WTC11 (cell line): Measurements from ENCODE around the gene ARHGEF28. TPM values are rescaled to one million over a fixed set of nuclear protein-coding genes. Genes with fewer than 3 reads are reported as not detected.

Experiments used
- ATAC-seq: fragments of 200-7000 bp; cut with Tn5 transposase; 2 replicates; pipeline ENCODE4 v1.10.0; 2021; ENCODE audit warnings: mild to moderate bottlenecking, moderate library complexity
- CTCF ChIA-PET: fragments of 300-600 bp; sonication (Branson Sonifier 250); formaldehyde crosslinking; loops from one replicate; lab custom pipeline; 2021; ENCODE audit warnings: antibody characterized with exemption; lab: Charles Lee
- POLR2A ChIA-PET: fragments of 350-600 bp; sonication (Branson Sonifier 250); formaldehyde crosslinking; loops from one replicate; lab custom pipeline; 2021; ENCODE audit warnings: antibody characterized with exemption; lab: Charles Lee
- DNase-seq: peaks from one replicate; pipeline ENCODE4 v3.0.0; 2021; ENCODE audit warnings: low spot score
- H3K27ac Mint-ChIP-seq: 2 replicates; pipeline ENCODE4 v1.8.0; 2021; ENCODE audit warnings: mixed read lengths
- H3K27me3 Mint-ChIP-seq: 2 replicates; pipeline ENCODE4 v1.8.0; 2021; ENCODE audit warnings: low read depth, mild to moderate bottlenecking, moderate library complexity, mixed read lengths
- H3K36me3 Mint-ChIP-seq: 2 replicates; pipeline ENCODE4 v1.8.0; 2021; ENCODE audit warnings: mixed read lengths
- H3K4me1 Mint-ChIP-seq: 2 replicates; pipeline ENCODE4 v1.8.0; 2022; ENCODE audit warnings: mixed read lengths
- H3K4me3 Mint-ChIP-seq: 2 replicates; pipeline ENCODE4 v1.8.0; 2021; ENCODE audit warnings: mild to moderate bottlenecking, moderate library complexity, mixed read lengths
- H3K9me3 Mint-ChIP-seq: 2 replicates; pipeline ENCODE4 v1.8.0; 2021; ENCODE audit warnings: mixed read lengths
- ATF1 ChIP-seq: sonication (generic); formaldehyde crosslinking; IDR thresholded peaks from 2 replicates; pipeline ENCODE4 v1.8.1; 2023; ENCODE audit warnings: mild to moderate bottlenecking, moderate library complexity, missing genetic modification reagents
- CREM ChIP-seq: sonication (generic); formaldehyde crosslinking; IDR thresholded peaks from 2 replicates; pipeline ENCODE4 v1.8.1; 2022; ENCODE audit warnings: mild to moderate bottlenecking, missing genetic modification reagents, moderate library complexity
- E2F5 ChIP-seq: sonication (generic); formaldehyde crosslinking; IDR thresholded peaks from 2 replicates; pipeline ENCODE4 v1.8.1; 2022; ENCODE audit warnings: mild to moderate bottlenecking, moderate library complexity, missing genetic modification reagents
- GRHL2 ChIP-seq: fragments of 250-450 bp; sonication (Bioruptor Pico); IDR thresholded peaks from 2 replicates; pipeline ENCODE4 v1.8.0; 2022; ENCODE audit warnings: mild to moderate bottlenecking, moderate library complexity; ENCODE audit not compliant: insufficient replicate concordance, severe bottlenecking
- GTF2I ChIP-seq: fragments of 250-450 bp; sonication (Bioruptor Pico); conservative IDR thresholded peaks from 2 replicates; pipeline ENCODE4 v1.4.0; 2021; ENCODE audit warnings: mild to moderate bottlenecking
- JUN ChIP-seq: sonication (generic); formaldehyde crosslinking; IDR thresholded peaks from 2 replicates; pipeline ENCODE4 v1.8.0; 2023; ENCODE audit warnings: mild to moderate bottlenecking, missing genetic modification reagents
- MXD4 ChIP-seq: fragments of 250-450 bp; sonication (Bioruptor Pico); IDR thresholded peaks from 2 replicates; pipeline ENCODE4 v1.8.0; 2021; ENCODE audit warnings: mild to moderate bottlenecking, moderate library complexity, borderline replicate concordance
- NFE2L1 ChIP-seq: sonication (generic); formaldehyde crosslinking; IDR thresholded peaks from 2 replicates; pipeline ENCODE4 v1.8.1; 2023; ENCODE audit warnings: missing genetic modification reagents
- SMAD4 ChIP-seq: sonication (generic); formaldehyde crosslinking; IDR thresholded peaks from 2 replicates; pipeline ENCODE4 v1.8.0; 2022; ENCODE audit warnings: mild to moderate bottlenecking, missing genetic modification reagents
- SOX15 ChIP-seq: fragments of 250-450 bp; sonication (Bioruptor Pico); IDR thresholded peaks from 2 replicates; pipeline ENCODE4 v1.9.0; 2021; ENCODE audit warnings: mild to moderate bottlenecking
- TEAD4 ChIP-seq: sonication (generic); formaldehyde crosslinking; IDR thresholded peaks from 2 replicates; pipeline ENCODE4 v1.8.0; 2022; ENCODE audit warnings: mild to moderate bottlenecking, missing genetic modification reagents
- USF1 ChIP-seq: sonication (generic); formaldehyde crosslinking; IDR thresholded peaks from 2 replicates; pipeline ENCODE4 v1.8.0; 2022; ENCODE audit warnings: mild to moderate bottlenecking, missing genetic modification reagents
- ZNF219 ChIP-seq: sonication (generic); formaldehyde crosslinking; IDR thresholded peaks from 2 replicates; pipeline ENCODE4 v1.8.0; 2023; ENCODE audit warnings: missing genetic modification reagents, mild to moderate bottlenecking, borderline replicate concordance
- ZNF232 ChIP-seq: sonication (generic); formaldehyde crosslinking; IDR thresholded peaks from 2 replicates; pipeline ENCODE4 v1.8.0; 2022; ENCODE audit warnings: mild to moderate bottlenecking, missing genetic modification reagents
- ZNF317 ChIP-seq: sonication (generic); formaldehyde crosslinking; IDR thresholded peaks from 2 replicates; pipeline ENCODE4 v1.8.1; 2023; ENCODE audit warnings: low read depth, mild to moderate bottlenecking, moderate library complexity, missing genetic modification reagents, borderline replicate concordance
- ZNF423 ChIP-seq: fragments of 250-450 bp; sonication (Bioruptor Pico); IDR thresholded peaks from 2 replicates; pipeline ENCODE4 v2.1.2; 2022; ENCODE audit warnings: mild to moderate bottlenecking, moderate library complexity
- ZSCAN18 ChIP-seq: fragments of 250-450 bp; sonication (Bioruptor Pico); IDR thresholded peaks from 2 replicates; pipeline ENCODE4 v2.1.2; 2022; ENCODE audit warnings: mild to moderate bottlenecking, moderate library complexity
- total RNA-seq: library from RNA; stranded (reverse); gene quantifications from 3 replicates; pipeline ENCODE4 v1.2.3, GENCODE V29; 2021
- TF ChIP-seq, protein P1 (sequence below): sonication (generic); formaldehyde crosslinking; IDR thresholded peaks from 2 replicates; pipeline ENCODE4 v1.8.1; 2022; ENCODE audit warnings: missing genetic modification reagents, borderline replicate concordance

ARHGEF28 gene
- total RNA-seq, 1 experiment from 2014 or later: 0.96 TPM

- no peaks in the 10 kb centered on the region for H3K27me3 Mint-ChIP-seq
- H3K9me3 Mint-ChIP-seq: peaks cover 4% of the 10 kb centered on the region; the same call in 1 of the 2 replicates
- H3K4me1 Mint-ChIP-seq: no peaks in the 10 kb centered on the region
- no peak for ATAC-seq
- ChIA-PET POLR2A (no interaction called here), CTCF (no interaction called here)
- no peaks in the 10 kb centered on the region for H3K36me3 Mint-ChIP-seq
- no peak overlapping the region for H3K27ac Mint-ChIP-seq
- no peak for DNase-seq
- H3K4me3 Mint-ChIP-seq: no peak overlapping the region
- TF ChIP-seq SMAD4 (CRISPR knock-in tag): no peak
- TF ChIP-seq SOX15: no peak
- TF ChIP-seq USF1 (CRISPR knock-in tag): no peak
- no peak for TF ChIP-seq TEAD4 (CRISPR knock-in tag)
- no peak for TF ChIP-seq ZSCAN18 (CRISPR knock-in tag)
- TF ChIP-seq, protein P1, sequence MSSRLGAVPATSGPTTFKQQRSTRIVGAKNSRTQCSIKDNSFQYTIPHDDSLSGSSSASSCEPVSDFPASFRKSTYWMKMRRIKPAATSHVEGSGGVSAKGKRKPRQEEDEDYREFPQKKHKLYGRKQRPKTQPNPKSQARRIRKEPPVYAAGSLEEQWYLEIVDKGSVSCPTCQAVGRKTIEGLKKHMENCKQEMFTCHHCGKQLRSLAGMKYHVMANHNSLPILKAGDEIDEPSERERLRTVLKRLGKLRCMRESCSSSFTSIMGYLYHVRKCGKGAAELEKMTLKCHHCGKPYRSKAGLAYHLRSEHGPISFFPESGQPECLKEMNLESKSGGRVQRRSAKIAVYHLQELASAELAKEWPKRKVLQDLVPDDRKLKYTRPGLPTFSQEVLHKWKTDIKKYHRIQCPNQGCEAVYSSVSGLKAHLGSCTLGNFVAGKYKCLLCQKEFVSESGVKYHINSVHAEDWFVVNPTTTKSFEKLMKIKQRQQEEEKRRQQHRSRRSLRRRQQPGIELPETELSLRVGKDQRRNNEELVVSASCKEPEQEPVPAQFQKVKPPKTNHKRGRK (CRISPR knock-in tag): no peak
- TF ChIP-seq JUN (CRISPR knock-in tag): no peak
- no peak for TF ChIP-seq GTF2I (CRISPR knock-in tag)
- TF ChIP-seq NFE2L1 (CRISPR knock-in tag): no peak
- no peak for TF ChIP-seq ZNF317 (CRISPR knock-in tag)
- no peak for TF ChIP-seq MXD4 (CRISPR knock-in tag)
- no peak for TF ChIP-seq ZNF423 (CRISPR knock-in tag)
These were observed 269.5 kb downstream of the ARHGEF28 start for GRCh38 chr5:73895471-73895870.

DNA sequence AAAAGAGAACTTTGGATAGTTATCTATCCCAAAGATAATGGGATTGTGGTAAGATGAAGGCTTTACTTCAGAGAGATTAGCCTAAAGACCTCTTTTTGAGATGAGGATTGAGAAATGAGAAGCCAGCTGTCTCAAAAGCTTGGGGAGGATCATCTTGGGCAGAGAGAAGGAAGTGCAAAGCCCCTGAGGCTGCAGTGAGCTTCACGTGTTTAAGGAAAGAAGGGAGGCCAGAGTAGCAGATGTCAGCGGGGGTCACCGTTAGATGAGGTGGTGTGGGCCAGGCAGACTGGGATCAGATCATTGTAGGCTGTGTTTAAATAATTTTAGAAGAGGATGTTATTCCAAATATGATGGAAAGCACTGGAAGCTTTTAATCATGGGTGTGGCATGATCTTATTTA, 270.1 kb downstream of the ARHGEF28 start:
- H3K9me3 Mint-ChIP-seq: peaks cover 4% of the 10 kb centered on the region; the same call in 1 of the 2 replicates
- POLR2A ChIA-PET: no interaction called here
- DNase-seq (no peak), ATAC-seq (no peak)
- no peaks in the 10 kb centered on the region for H3K36me3 Mint-ChIP-seq
- no peaks in the 10 kb centered on the region for H3K27me3 Mint-ChIP-seq
- CTCF ChIA-PET: no interaction called here
- H3K27ac Mint-ChIP-seq: no peak overlapping the region
- H3K4me3 Mint-ChIP-seq: no peak overlapping the region
- TF ChIP-seq ATF1 (CRISPR knock-in tag) (no peak), ZNF232 (CRISPR knock-in tag) (no peak)
- no peaks in the 10 kb centered on the region for H3K4me1 Mint-ChIP-seq

GRCh38 chr5:73896668-73897067, 270.7 kb downstream of the ARHGEF28 start:
- Mint-ChIP-seq H3K36me3 (no peaks in the 10 kb centered on the region), H3K27me3 (no peaks in the 10 kb centered on the region), H3K9me3 (peaks cover 4% of the 10 kb centered on the region; the same call in 1 of the 2 replicates), H3K4me1 (0 out of 2 replicates have a peak, but pooled peaks cover 3% of the 10 kb centered on the region), H3K27ac (no peak overlapping the region), H3K4me3 (no peak overlapping the region)
- ATAC-seq: no peak
- TF ChIP-seq E2F5 (CRISPR knock-in tag) (no peak), CREM (CRISPR knock-in tag) (no peak), GRHL2 (CRISPR knock-in tag) (no peak), ZNF219 (no peak), SOX15 (no peak)
- POLR2A ChIA-PET: no interaction called here
- no peak for DNase-seq
- CTCF ChIA-PET: no interaction called here
